Prostate gland (tissue), 2 donors: ENCODE measurements around the gene KANSL1. TPM values are rescaled to one million over a fixed set of nuclear protein-coding genes. Genes with fewer than 3 reads are reported as not detected.

Experiments used
- DNase-seq: peaks from one replicate; pipeline ENCODE4 v3.0.0-alpha.2; 2019; ENCODE audit warnings: low spot score
- H3K27ac ChIP-seq, 2 donors: fragments of 200-600 bp; sonication (generic); 2 replicates each; pipeline ENCODE4 v1.5.1; 2017 to 2019
- H3K27me3 ChIP-seq: fragments of 200-600 bp; sonication (generic); replicated peaks from 2 replicates; pipeline ENCODE4 v1.5.1; 2019; ENCODE audit not compliant: insufficient read depth
- H3K36me3 ChIP-seq, 2 donors: fragments of 200-600 bp; sonication (generic); 1 replicate in 1 of 2; 2 replicates in 1 of 2; pipeline versions ENCODE4 v1.5.1 to v1.8.1; 2017 to 2019
- H3K4me1 ChIP-seq: fragments of 200-600 bp; sonication (generic); replicated peaks from 2 replicates; pipeline ENCODE4 v1.5.1; 2019
- H3K4me3 ChIP-seq, 2 donors: fragments of 200-600 bp; sonication (generic); 2 replicates each; pipeline ENCODE4 v1.5.1; 2017 to 2019
- H3K9me3 ChIP-seq: fragments of 200-600 bp; sonication (generic); 2 replicates; pipeline ENCODE4 v1.5.1; 2017
- CTCF ChIP-seq, 4 experiments: fragments of 200-600 bp in 2 of 4; fragments of 450-650 bp in 2 of 4; sonication (generic) in 2 of 4; IDR thresholded peaks; 1 replicate in 3 of 4; 2 replicates in 1 of 4; pipeline ENCODE4 v1.5.1; 2016 to 2019; ENCODE audit warnings: antibody characterized with exemption in 4 of 4, mild to moderate bottlenecking in 2 of 4, moderate library complexity in 2 of 4
- POLR2A ChIP-seq: fragments of 450-650 bp; IDR thresholded peaks from one replicate; pipeline ENCODE4 v1.6.1; 2016; ENCODE audit warnings: antibody characterized with exemption, mild to moderate bottlenecking
- POLR2AphosphoS5 ChIP-seq: sonication (generic); formaldehyde crosslinking; IDR thresholded peaks from one replicate; pipeline ENCODE4 v1.6.1; 2017; ENCODE audit warnings: antibody characterized with exemption
- WGBS: methylation state at CpG from one replicate; pipeline ENCODE4 v1.1.5; 2018; 5-methylcytosine and 5-hydroxymethylcytosine counted together
- intact Hi-C: fragments of 100-400 bp; cut with DNase I; formaldehyde crosslinking; loops from one replicate; pipeline ENCODE4 v1.14.2; 2022
- small RNA-seq, 2 donors: library from RNA; depleted of rRNA; stranded (forward); fragments of <200 nt; gene quantifications; one replicate each; pipeline ENCODE3, GENCODE V24; 2016
- total RNA-seq, 2 donors: library from RNA; depleted of rRNA; stranded (reverse); fragments of >200 nt; gene quantifications; one replicate each; pipeline ENCODE4 v1.1.0, GENCODE V29; 2016

The KANSL1 gene
- total RNA-seq, 2 donors from 2014 or later, result 60.4 to 109 TPM

GRCh38 chr17:45982791-45983613 lies 210.2 kb downstream of the KANSL1 start:
- H3K27me3 ChIP-seq, result no peaks in the 10 kb centered on the region
- H3K4me3 ChIP-seq, result no peak overlapping the region
- DNase-seq, result no peak
- H3K4me1 ChIP-seq, result no peaks in the 10 kb centered on the region
- TF ChIP-seq CTCF (IDR thresholded peaks at IDR 0.05) (no peak), POLR2AphosphoS5 (no peak), POLR2A (no peak)
- 93% methylated on average over 41 of the region's 41 CpGs for WGBS
- no peaks in the 10 kb centered on the region for H3K36me3 ChIP-seq
- H3K9me3 ChIP-seq, result no peaks in the 10 kb centered on the region
- intact Hi-C loops, result no loop called here
- H3K27ac ChIP-seq, result no peak overlapping the region

GRCh38 chr17:45981306-45981705 lies 211.9 kb downstream of the KANSL1 start:
- Histone ChIP-seq H3K27ac (no peak overlapping the region), H3K9me3 (no peaks in the 10 kb centered on the region), H3K27me3 (no peaks in the 10 kb centered on the region), H3K4me3 (no peak overlapping the region), H3K4me1 (no peaks in the 10 kb centered on the region), H3K36me3 (no peaks in the 10 kb centered on the region)
- TF ChIP-seq POLR2A (no peak), CTCF (IDR thresholded peaks at IDR 0.05) (no peak), POLR2AphosphoS5 (no peak)
- intact Hi-C loops, result no loop called here
- WGBS, result 83% methylated on average over 7 of the region's 7 CpGs
- DNase-seq, result no peak

GRCh38 chr17:45980855-45981254 lies 212.4 kb downstream of the KANSL1 start:
- intact Hi-C loops, result no loop called here
- Histone ChIP-seq H3K4me3 (no peak overlapping the region), H3K27ac (no peak overlapping the region), H3K4me1 (no peaks in the 10 kb centered on the region), H3K36me3 (no peaks in the 10 kb centered on the region), H3K9me3 (no peaks in the 10 kb centered on the region), H3K27me3 (no peaks in the 10 kb centered on the region)
- DNase-seq, result no peak
- no peak for TF ChIP-seq CTCF (IDR thresholded peaks at IDR 0.05)
- no peak for TF ChIP-seq POLR2A
- no peak for TF ChIP-seq POLR2AphosphoS5
- WGBS, result 93% methylated on average over 6 of the region's 6 CpGs

Small RNA genes within 50 kb of the gene (small RNA-seq; reads per million reads assigned to genes)
- gene RF00019, result 0 reads per million in 2 donors

Other genes starting within 250 kb of the KANSL1 start
- not detected for gene STH, start 194.2 kb downstream of the KANSL1 start, total RNA-seq
- 1 to 10 TPM; 2.8 to 3.3 TPM for gene LRRC37A, start 101.7 kb upstream of the KANSL1 start, total RNA-seq
- 10 to 100 TPM; 20.1 to 39.7 TPM for gene ARL17B, start 168.3 kb upstream of the KANSL1 start, total RNA-seq